Cardiac muscle cell (in vitro differentiated cells and primary cell): Measurements from ENCODE around the gene CFAP54. TPM values are rescaled to one million over a fixed set of nuclear protein-coding genes. Genes with fewer than 3 reads are reported as not detected.

Experiments used
- DNase-seq, 2 donors: peaks; one replicate each; pipeline versions ENCODE4 v3.0.0 to v3.0.0-alpha.2; 2010 to 2017; ENCODE audit warnings: low read depth in 1 of 2, low spot score in 1 of 2
- H3K27ac ChIP-seq: fragments of 200-600 bp; sonication (generic); 2 replicates; pipeline ENCODE4 v1.5.1; 2016
- H3K27me3 ChIP-seq: fragments of 200-600 bp; sonication (generic); 2 replicates; pipeline ENCODE4 v1.6.0; 2016; ENCODE audit warnings: control low read depth
- H3K36me3 ChIP-seq: fragments of 200-600 bp; sonication (generic); 2 replicates; pipeline ENCODE4 v1.5.1; 2016; ENCODE audit warnings: control low read depth
- H3K4me1 ChIP-seq: fragments of 200-600 bp; sonication (generic); 2 replicates; pipeline ENCODE4 v1.8.1; 2017; ENCODE audit warnings: low read depth, mild to moderate bottlenecking, mixed run types
- H3K4me3 ChIP-seq: fragments of 200-600 bp; sonication (generic); 2 replicates; pipeline ENCODE4 v1.5.1; 2016; ENCODE audit warnings: mild to moderate bottlenecking
- H3K9me3 ChIP-seq: fragments of 200-600 bp; sonication (generic); 2 replicates; pipeline ENCODE4 v1.5.1; 2017; ENCODE audit warnings: low read depth, mild to moderate bottlenecking, control low read depth
- CTCF ChIP-seq: IDR thresholded peaks from 2 replicates; pipeline ENCODE4 v1.5.1; 2012; ENCODE audit warnings: low read depth, mild to moderate bottlenecking, low read length
- polyA plus RNA-seq: library from polyadenylated mRNA; unstranded; fragments of >200 nt; fragmentation: Nextera tagmentation; extraction: Ambion mirVana; gene quantifications from 2 replicates; pipeline ENCODE4 v1.2.1, GENCODE V29; 2016
- total RNA-seq: library from RNA; depleted of rRNA; stranded (reverse); fragments of >200 nt; gene quantifications from 2 replicates; pipeline ENCODE4 v1.2.3, GENCODE V29; 2016

CFAP54 gene
- total and polyA plus RNA-seq, 2 experiments from 2014 or later, result 0.86 to 2.0 TPM

GRCh38 chr12:96810477-96810876 lies 321.1 kb downstream of the CFAP54 start:
- no peak for TF ChIP-seq CTCF
- Histone ChIP-seq H3K4me3 (no peak overlapping the region), H3K4me1 (no peaks in the 10 kb centered on the region), H3K27ac (no peak overlapping the region), H3K27me3 (no peaks in the 10 kb centered on the region), H3K9me3 (no peaks in the 10 kb centered on the region), H3K36me3 (no peaks in the 10 kb centered on the region)
- no peak for DNase-seq

GRCh38 chr12:96811083-96811482 lies 321.7 kb downstream of the CFAP54 start:
- no peaks in the 10 kb centered on the region for H3K9me3 ChIP-seq
- DNase-seq, result peak in 1 of 2 donors; percentile 80
- H3K36me3 ChIP-seq, result no peaks in the 10 kb centered on the region
- H3K4me1 ChIP-seq, result no peaks in the 10 kb centered on the region
- H3K4me3 ChIP-seq, result no peak overlapping the region
- H3K27me3 ChIP-seq, result no peaks in the 10 kb centered on the region
- no peak overlapping the region for H3K27ac ChIP-seq
- TF ChIP-seq CTCF, result no peak

GRCh38 chr12:96812153-96812552 lies 322.8 kb downstream of the CFAP54 start:
- H3K27ac ChIP-seq, result no peak overlapping the region
- no peaks in the 10 kb centered on the region for H3K4me1 ChIP-seq
- H3K27me3 ChIP-seq, result no peaks in the 10 kb centered on the region
- no peak for TF ChIP-seq CTCF
- no peaks in the 10 kb centered on the region for H3K9me3 ChIP-seq
- H3K4me3 ChIP-seq, result no peak overlapping the region
- DNase-seq, result no peak
- no peaks in the 10 kb centered on the region for H3K36me3 ChIP-seq

GRCh38 chr12:96814200-96814599 lies 324.8 kb downstream of the CFAP54 start:
- Histone ChIP-seq H3K27me3 (no peaks in the 10 kb centered on the region), H3K9me3 (no peaks in the 10 kb centered on the region), H3K36me3 (no peaks in the 10 kb centered on the region), H3K4me3 (no peak overlapping the region), H3K27ac (no peak overlapping the region), H3K4me1 (no peaks in the 10 kb centered on the region)
- no peak for DNase-seq
- no peak for TF ChIP-seq CTCF

GRCh38 chr12:96821592-96821991 lies 332.2 kb downstream of the CFAP54 start:
- DNase-seq, result no peak
- Histone ChIP-seq H3K27ac (no peak overlapping the region), H3K9me3 (no peaks in the 10 kb centered on the region), H3K27me3 (no peaks in the 10 kb centered on the region), H3K4me1 (no peaks in the 10 kb centered on the region), H3K36me3 (no peaks in the 10 kb centered on the region), H3K4me3 (no peak overlapping the region)
- no peak for TF ChIP-seq CTCF

GRCh38 chr12:96822641-96823040 lies 333.3 kb downstream of the CFAP54 start:
- DNase-seq, result no peak
- Histone ChIP-seq H3K4me1 (no peaks in the 10 kb centered on the region), H3K27ac (no peak overlapping the region), H3K36me3 (no peaks in the 10 kb centered on the region), H3K4me3 (no peak overlapping the region), H3K9me3 (no peaks in the 10 kb centered on the region), H3K27me3 (no peaks in the 10 kb centered on the region)
- TF ChIP-seq CTCF, result no peak
